HUDEP-2 (cell line): ENCODE measurements around the gene CRK.

Experiments
- DNase-seq, 76 experiments: peaks; one replicate each; lab custom pipeline; 2025; ENCODE audit not compliant: unreplicated experiment in 76 of 76; lab: John Stamatoyannopoulos, UW

Gene CRK

DNA sequence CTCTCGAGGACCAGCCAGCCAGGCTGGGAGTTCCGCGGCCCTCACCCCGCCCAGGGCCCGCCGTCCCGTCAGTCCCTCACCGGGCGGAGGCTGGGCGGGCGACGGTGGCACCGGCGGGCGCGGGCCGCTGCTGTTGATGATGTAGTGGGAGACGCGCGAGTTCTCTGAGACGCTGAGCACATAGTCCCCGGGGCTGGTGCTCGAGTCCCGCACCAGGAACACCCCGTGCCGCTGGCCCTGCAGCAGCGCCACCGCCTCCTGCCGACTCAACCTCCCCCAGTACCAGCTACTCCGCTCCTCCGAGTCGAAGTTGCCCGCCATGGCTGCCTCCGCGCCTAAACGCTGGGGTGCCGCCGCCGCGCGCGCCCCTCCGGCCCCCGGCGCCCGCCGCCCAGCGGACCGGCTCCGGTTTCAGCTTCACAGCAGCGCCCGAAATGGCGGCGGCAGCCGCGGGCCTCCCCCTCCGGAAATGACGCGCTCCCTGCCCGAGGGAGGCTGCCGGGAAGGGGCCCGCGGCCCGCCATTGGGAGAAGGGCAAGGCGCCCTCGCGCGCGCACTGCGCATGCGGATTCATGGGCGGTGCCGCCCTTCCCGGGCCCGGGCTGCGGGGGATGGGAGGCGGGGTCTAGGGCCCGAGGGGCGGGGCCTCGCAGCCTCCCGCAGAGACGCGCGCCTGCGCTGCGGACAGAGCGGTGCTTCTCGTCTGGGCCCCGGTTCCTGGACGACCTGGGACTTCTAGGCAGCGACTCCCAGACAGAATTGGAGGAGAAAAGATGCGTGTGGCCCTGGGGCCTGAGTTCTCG, at the start of gene CRK:
TSS of gene CRK (minus strand) at position 436 of the 803 bp plus-strand sequence. CDS start at position 321, 115 bp downstream.
- DNase-seq: peak in 75 of 76 experiments; percentile 44 to 98 (median 93)

DNA sequence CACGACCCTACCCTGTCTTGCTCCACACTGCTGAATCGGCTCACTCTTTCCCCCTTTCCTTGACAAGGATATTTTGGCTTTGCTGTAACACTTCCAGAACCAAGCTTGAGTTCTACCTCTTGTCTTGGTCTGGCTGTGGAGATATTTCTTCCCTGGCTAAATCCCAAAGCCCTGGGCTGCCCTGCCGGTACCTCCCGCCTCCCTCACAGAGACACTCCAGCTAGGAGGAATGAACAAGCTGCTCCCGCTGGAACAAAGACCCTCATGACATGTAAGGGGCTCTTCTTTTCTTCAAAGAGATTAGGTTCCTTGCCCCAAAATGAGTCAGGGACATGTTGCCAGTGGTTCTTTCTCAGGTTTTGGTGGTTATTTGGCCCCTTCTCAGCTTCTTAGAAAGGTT, 49.6 kb upstream of the CRK start:
- no peak for DNase-seq

DNA sequence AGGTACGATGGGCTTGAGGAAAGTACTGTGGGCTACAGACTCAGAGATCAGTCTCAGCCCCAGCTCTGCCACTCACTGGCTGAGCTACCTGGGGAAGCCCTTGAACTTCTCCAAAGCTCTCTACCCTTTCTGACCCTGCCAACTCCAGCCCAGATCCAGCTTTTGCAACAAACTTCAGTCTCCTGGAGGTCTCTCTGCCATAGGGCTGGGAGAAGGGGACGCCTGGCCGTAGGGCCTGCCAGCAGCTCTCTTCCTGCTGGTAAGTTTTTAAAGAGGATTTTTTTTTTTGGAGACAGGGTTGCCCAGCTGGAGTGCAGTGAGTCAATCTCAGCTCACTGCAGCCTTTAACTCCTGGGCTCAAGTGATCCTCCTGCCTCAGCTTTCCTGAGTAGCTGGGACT, 48.8 kb upstream of the CRK start:
- DNase-seq: no peak

DNA sequence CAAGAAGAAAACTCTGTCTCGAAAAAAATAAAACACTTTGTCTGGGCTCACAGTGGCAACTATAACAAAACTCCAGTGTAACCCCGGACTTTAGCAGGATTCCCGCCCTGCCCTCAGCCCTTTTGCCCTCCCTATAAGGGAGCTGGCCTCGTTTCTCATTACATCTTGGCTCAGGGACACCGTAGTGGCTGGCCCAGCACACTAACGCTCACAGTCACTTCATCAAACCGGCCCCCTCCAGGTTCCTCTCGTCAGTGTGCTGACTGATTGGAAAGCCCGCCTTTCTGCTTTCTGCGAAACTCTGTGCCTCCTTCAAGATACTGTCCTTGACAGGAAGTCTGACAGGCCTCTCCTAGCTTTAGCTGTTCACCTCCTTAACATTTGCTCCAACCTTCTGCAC, 47.7 kb upstream of the CRK start:
- DNase-seq: no peak

DNA sequence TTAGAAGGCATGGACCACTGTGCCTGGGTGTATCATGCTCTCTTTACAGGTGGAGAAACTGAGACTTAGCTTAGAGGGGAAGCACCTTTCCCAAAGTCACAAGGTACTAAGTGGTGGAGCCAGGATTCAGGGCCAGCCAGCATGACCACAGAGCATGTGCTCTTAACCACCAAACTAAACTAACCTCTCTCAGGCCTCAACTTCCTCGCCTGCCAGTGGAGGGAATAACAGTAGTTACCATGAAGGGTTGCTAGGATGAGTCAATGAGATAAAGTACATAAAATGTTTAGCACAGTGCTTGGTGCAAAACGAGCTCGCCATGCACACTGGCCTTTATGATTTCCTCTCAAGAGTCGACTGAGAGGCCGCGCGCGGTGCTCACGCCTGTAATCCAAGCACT, 42.8 kb upstream of the CRK start:
- DNase-seq: no peak

DNA sequence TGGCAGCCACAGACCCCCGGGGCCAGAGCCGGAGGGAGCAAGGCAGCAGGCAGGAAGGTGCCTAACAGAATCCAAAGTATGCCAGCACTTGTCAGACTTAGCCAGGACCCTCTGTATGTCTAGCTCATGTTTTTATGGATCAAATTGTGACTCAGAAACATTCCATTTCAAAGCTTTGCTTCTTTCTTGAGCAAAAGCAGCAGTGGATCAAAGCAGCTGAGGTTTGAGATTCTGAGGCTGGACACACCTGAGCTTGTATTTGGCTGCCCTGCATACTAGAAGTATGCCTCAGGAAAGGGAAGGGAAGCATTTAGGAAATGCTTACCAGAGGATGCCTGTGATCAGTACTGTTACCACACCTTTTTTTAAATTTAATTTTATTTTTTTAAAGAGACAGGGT, 42.2 kb upstream of the CRK start:
- DNase-seq: no peak

DNA sequence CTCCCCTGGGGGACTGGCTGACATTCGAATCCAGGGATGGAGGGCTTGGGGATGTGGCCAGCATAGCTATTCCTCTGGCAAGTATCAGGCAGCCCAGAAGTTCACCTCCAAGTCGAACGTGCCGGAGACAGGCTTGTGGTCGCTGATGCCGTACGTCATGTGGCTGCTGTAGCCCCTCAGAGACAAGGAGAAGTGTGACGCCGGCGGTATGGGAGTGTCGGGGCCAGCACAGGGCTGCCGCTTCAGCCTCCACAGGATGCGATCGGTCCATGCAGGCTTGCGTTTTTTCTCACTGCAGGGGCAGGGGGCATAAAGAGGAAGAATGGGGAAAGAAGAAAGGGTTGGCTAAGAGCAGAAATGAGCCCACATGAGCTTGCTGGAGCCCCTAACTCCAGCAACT, 41.8 kb upstream of the CRK start:
- DNase-seq: no peak

DNA sequence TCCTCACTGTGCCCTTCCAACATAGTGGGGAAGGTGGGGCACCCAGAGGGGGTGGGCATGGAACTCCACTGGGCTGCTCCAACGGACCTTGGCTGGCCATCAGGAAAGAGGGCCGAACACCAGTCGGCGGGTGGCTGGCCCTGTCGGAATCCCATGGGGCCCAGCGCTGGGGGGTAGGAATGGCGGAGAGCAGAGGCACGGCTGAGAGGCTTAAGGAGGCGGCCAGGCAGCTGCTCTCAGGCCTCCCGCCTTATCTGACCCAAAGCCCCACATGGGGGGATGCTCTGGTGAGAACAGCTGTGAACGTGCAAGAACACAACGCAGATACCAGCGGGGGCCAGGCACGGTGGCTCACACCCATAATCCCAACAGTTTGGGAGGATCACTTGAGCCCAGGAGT, 40.8 kb upstream of the CRK start:
- DNase-seq: no peak

DNA sequence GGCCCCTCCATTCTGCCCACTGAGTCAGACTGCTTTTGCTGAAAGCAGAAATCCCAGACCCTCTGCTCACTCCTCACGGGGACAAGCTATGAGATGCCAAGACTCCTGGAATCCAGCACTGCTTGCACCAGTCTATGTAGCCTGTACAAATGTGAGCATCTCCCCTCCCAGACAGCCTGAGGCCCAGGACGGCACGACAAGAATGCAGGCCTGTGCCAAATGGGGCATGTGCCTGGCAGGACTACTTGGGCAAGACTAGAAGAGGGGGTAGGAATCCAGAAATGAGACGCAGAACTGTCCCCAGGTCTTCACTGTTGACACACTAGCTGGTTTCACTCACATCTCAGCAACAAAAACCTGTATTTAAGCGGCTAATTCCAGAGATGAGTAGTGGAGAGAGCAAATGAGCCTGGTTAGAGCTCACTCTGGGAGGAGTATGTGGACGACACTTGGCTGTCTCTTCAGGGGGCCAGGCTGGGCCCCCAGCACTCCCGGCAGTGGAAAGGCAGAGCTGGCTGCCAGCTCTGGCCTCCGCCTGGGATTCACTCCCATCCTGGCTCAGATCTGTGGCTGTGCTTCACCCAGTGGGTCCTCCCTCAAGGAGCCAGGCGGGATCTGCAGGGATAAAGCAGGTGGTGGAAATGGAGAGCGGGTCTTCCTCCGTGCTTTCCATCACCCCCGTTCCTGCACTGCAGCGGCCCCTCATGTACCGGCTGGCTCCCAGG, 39.4 kb upstream of the CRK start:
- DNase-seq: no peak

DNA sequence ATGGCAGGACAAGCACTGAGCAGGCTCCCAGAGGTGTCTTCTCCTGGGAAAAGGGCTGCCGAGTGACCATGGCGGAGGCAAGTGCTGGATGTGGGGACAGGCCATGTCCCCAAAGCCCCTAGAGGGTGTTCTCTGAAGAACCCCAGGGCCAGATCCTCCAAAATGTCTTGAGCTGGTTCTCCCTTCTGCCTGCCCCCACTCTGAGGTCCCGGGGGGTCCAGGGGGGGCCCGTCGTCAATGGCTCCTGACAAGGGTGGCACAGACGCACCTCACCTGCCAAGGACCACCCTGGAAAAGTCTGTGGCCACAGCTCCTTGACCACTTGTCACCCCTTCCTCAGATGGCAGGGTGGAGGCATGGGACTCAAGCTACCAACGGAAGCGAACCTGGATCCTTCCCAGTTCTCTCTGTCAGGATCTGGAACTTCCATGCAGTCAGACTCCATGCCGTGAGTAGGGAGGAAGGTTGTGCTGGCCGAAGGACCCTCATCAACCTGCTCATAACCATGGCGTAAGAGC, 38.8 kb upstream of the CRK start:
- DNase-seq: no peak

DNA sequence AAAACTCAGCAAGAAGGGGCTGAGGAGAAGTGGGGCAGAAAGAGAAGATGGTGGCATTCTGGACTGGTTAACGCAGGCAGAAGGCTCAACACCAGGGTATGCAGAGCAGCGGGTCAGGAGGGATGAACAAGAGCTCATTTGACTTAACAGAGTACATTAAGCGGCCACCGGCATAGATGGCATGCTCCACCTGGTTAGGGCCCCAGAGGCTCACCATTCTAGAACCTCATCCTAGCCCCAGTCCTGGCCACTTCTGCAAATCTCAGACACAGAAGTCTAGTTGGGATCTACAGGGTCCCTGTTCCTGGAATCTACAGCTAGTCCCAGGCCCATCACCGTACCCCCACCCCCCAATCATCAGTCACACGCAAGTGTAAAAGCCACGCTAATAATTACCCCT, 38.2 kb upstream of the CRK start:
- no peak for DNase-seq

DNA sequence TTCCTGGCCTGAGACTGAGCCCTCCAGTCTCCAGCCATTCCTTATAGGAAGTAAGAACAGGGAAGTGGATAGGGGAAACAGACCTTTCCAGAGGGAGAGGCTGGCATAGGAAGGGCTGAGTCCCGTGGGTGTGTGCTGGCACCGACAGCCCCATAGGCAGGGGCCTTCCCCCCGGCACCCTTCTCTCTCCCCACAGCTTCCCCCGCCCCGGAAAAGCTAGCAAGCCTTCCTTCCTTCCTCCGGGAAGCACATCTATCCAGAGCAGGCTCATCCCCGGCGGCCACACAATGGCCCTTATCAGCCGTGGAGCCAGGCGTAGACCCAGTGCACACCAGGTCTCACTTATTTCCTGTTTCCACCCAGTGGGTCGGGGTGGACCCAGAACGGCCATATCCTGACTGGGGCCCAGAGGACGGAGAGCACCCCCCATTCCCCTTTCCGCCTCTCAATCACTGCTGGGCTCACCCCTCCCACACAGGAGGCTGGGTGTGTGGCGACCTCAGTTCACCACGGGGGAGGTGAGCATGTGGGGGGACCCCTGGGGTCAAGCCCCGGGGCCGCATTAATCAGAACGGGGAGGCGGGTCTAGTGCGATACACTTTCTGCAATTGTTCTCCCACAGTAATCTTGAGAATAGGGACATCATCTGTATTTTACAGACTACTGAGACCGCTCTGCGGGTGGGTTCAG, 37.4 kb upstream of the CRK start:
- no peak for DNase-seq

DNA sequence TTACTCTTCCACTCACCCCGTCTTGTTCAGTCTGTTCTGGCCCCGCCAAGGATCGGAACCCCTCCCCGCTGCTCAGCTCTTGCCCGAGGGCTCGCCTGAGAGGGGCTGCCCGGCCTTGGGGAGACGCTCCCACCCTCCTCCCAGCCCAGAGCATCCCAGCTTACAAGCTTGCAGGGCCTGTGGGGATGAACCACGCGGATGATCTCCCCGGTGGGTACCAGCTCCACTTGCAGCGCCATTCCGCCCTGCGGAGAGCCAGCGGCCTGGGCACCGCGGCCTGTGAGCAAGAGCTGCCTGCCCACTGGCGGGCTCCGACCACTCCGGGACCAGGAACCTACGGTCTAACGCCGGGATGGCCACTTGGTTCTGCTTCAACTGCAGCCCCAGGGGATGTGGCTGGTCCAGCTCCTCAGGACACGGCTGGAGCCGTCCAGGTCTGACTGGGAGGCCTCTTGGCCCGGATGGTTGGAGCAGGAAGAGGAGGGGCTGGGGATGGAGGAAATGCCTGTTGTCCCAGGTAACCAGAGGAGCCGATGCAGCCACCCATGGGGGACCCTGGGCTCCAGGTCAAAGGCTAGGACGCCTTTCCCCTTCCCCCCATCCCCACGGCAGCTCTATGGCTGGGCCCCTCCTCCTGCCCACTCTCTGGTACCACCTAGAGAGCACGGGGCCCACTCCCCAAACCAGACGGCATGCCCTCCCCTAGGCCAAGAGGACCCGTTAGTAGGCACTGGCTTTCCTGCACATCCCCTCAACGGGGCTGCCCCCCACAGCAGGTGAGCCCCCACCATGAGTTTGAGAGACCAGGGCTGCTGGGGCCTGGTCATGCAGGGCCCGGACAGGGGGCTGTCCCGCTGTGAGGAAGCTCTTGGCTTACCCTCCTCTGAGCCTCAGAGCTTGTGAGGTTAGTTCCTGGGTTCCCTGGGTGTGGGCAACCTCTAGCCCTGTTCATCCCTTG, 36.5 kb upstream of the CRK start, which contains the start of gene MYO1C:
TSS of gene MYO1C (minus strand) at position 438 of the 958 bp plus-strand sequence. CDS start at position 239, 199 bp downstream.
- no peak for DNase-seq

DNA sequence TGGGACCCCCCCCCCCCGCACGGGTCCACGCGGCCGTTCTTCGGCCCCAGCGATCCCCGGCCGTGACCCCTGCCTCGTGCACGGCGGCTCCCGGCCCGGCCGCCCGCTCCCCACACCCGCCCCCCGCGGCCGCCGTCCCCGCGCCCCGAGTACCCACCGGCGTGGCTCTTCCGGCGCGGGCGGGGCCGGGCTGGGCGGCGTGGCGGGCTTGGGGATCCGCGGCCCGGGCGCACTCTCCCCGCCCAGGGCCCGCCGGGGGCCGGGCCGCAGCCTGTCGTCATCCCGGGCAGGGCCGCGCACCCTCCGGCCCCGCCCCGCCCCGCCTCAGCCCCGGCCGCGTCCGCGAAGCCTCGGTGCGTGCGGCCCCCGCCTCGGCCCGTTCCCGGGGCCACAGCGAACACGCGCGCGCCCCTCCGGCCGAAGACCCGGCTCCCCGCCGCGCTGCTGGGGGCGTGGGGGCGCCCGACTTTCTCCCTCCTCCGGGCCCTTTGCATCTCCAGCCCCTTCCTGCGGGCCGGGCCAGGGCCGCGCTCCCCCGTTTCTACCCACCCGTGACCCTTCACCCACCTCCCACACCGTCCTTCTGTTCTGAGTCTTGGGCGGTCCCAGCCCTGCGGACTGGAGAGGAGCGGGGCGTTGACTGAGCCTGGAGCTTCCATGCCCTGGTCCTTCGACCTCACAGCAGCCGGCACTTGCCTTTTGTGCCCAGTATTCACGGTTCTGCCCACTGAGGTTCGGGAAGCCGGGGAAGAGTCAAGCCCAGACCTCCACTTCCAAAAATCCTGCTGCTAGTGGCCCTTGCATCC, 35.6 kb upstream of the CRK start:
- peak in 28 of 76 experiments; percentile 5 to 52 (median 21) for DNase-seq

DNA sequence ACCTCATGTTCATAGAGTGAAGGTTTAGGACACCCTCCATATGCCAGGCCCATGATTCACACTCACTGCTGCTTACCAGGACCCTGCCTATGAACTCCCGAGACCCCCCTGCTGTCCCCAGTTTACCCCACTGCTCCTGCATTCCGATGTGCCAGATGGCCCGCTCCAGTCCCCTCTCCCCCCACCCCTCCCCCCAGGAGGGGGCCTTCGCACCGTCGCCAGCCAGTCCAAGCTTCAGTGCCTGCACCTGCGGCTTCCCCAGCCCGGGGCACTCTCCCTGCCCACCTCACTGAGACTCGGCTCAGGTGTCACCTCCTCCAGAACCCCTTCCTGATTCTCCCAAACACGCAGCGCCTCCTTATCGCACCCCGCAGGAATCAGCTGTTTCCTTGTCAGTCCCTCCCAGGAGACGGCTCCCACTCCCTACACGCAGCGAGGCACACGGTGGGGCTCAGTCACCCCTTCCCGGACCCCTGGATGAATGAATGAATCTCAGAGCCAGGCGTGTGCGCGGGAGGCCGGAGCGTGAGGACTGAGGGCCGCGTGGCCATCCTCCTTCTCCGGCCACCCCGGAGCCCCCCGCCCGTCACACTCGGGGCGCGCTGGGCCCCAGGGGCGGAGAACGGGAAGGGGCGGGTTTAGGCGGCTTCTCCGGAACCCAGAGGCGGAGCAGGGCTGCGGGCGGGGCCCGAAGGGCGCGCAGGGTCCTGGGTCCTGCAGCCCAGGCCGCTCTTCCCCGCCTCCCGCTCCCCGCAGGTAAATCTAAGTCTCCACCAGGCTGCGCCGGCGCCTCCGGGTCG, 34.8 kb upstream of the CRK start:
- peak in 49 of 76 experiments; percentile 5 to 59 (median 40) for DNase-seq

DNA sequence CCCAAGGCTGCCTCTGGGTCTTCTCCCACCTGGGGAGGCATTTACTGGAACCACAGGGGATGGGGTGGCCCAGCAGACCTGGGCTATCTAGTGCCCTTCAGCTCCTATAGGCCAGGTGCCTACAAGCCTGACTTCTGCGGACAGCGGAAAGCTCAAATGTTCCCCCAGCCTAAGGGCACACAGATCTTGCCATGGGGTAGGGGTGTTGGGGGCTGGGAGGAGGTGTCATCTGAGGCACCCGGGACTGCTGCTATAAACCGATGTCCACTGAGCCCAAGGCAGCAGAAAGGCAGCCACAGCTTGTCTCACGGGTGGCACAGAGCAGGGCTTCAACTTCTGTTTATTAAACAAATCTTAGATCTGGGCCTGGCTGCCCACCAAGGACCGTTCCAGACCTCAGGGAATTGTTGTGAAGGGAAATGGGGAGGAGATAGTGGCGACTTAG, 32.8 kb upstream of the CRK start:
- DNase-seq: no peak

DNA sequence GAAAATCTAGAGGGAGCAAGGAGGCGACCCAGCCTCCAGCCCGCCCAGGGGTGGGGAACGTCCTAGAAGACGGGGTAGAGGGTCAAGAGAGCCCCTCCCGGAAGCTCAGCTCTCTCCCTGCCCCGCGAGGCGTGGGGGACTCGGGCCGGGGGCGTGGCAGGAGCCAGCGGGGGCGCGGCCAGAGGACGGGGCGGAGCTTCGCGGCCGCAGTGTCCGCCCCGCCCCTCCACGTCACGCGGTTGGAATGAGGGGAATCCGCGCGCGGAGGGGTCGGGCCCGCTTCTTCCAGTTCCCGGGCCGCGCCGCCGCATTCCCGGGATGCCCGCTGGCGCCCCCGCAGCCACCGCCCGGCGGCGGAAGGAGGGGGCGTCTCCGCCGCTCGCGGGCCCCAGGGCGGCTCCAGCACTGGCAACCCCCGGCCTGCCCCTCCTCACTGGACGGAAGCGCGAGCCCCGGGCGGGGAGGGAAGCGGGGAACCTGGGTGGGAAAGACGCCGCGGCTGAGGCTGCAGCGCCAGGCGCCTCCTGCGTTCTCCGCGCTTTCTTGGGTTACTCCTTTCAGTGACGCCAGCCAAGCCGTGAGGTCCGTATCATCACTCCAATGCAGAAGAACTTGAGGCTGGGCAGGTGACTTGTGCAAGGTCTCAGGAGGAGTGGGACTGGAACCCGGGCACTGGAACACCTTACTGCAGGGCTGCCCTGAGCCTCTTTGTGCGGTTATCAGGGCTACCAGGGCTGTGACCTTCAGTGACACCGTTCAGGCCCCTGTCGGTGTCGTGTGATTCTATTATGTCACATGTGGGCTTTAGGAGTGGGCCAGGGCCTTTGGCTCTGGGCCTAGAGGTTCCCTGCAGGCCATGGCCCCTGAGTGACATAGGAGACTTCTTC, 32.1 kb upstream of the CRK start:
- DNase-seq: peak in 54 of 76 experiments; percentile 8 to 71 (median 36)
